ENCODE results near the gene SLC13A5. TPM values are rescaled to one million over a fixed set of nuclear protein-coding genes. Genes with fewer than 3 reads are reported as not detected.
A peak's percentile ranks its signal among the peaks of the same experiment; 100 is the strongest.

SLC13A5 gene
- total RNA-seq, 1 donor from 2014 or later: not detected

GRCh38 chr17:6675201-6675825 lies 37.9 kb downstream of the SLC13A5 start:
- Histone ChIP-seq H3K4me3 (no peak overlapping the region), H3K27ac (no peak overlapping the region), H3K4me1 (no peaks in the 10 kb centered on the region), H3K27me3 (ENCODE audit: low read depth) (peaks cover 28% of the 10 kb centered on the region), H3K9me3 (no peaks in the 10 kb centered on the region), H3K36me3 (no peaks in the 10 kb centered on the region)
- TF ChIP-seq CTCF (IDR thresholded peaks at IDR 0.05): no peak
- no peak for DNase-seq
- ATAC-seq: peak in 1 of 2 donors; percentile 35
- intact Hi-C loops (cut with DNase I): no loop called here

- ATAC-seq (no peak), DNase-seq (no peak)
- intact Hi-C loops (cut with DNase I): no loop called here
Measured at GRCh38 chr17:6674586-6674985, 38.6 kb downstream of the SLC13A5 start.

GRCh38 chr17:6671431-6671830 lies 41.7 kb downstream of the SLC13A5 start:
- TF ChIP-seq CTCF (IDR thresholded peaks at IDR 0.05): no peak
- ATAC-seq (no peak), DNase-seq (no peak)
- Histone ChIP-seq H3K4me1 (no peaks in the 10 kb centered on the region), H3K9me3 (no peaks in the 10 kb centered on the region), H3K27me3 (ENCODE audit: low read depth) (peaks cover 8% of the 10 kb centered on the region), H3K4me3 (no peak overlapping the region), H3K27ac (no peak overlapping the region), H3K36me3 (no peaks in the 10 kb centered on the region)
- intact Hi-C loops (cut with DNase I): no loop called here

More at GRCh38 chr17:6674586-6674985, 38.6 kb downstream of the SLC13A5 start:
- H3K9me3 ChIP-seq: no peaks in the 10 kb centered on the region
- H3K27me3 ChIP-seq (ENCODE audit: low read depth): peaks cover 25% of the 10 kb centered on the region
- H3K36me3 ChIP-seq: no peaks in the 10 kb centered on the region
- TF ChIP-seq CTCF (IDR thresholded peaks at IDR 0.05): no peak
- H3K27ac ChIP-seq: no peak overlapping the region
- no peak overlapping the region for H3K4me3 ChIP-seq
- no peaks in the 10 kb centered on the region for H3K4me1 ChIP-seq

GRCh38 chr17:6670999-6671398 lies 42.2 kb downstream of the SLC13A5 start:
- intact Hi-C loops (cut with DNase I): no loop called here
- Histone ChIP-seq H3K27me3 (ENCODE audit: low read depth) (peaks cover 8% of the 10 kb centered on the region), H3K4me3 (no peak overlapping the region), H3K36me3 (no peaks in the 10 kb centered on the region), H3K27ac (no peak overlapping the region), H3K4me1 (no peaks in the 10 kb centered on the region), H3K9me3 (no peaks in the 10 kb centered on the region)
- ATAC-seq (no peak), DNase-seq (no peak)
- no peak for TF ChIP-seq CTCF (IDR thresholded peaks at IDR 0.05)

- no peak for DNase-seq
- ATAC-seq: no peak
- H3K9me3 ChIP-seq: no peaks in the 10 kb centered on the region
- TF ChIP-seq CTCF (IDR thresholded peaks at IDR 0.05): no peak
- no peaks in the 10 kb centered on the region for H3K4me1 ChIP-seq
- H3K27me3 ChIP-seq (ENCODE audit: low read depth): peaks cover 8% of the 10 kb centered on the region
- intact Hi-C loops (cut with DNase I): no loop called here
- H3K36me3 ChIP-seq: no peaks in the 10 kb centered on the region
- no peak overlapping the region for H3K4me3 ChIP-seq
- no peak overlapping the region for H3K27ac ChIP-seq
Measured at GRCh38 chr17:6670571-6670970, 42.6 kb downstream of the SLC13A5 start.
